Stimulated activated naive B cell treated with anti-CD40 and anti-IgM and Interleukin-4, amounts not matched to agents 10 μg/mL and 1 μg/mL and 100 μg/mL, for 72 hours (primary cell): ENCODE data around the gene SH3TC1.
A peak's percentile ranks its signal among the peaks of the same experiment; 100 is the strongest.

Experiments
- ATAC-seq, 2 donors: fragments of 150-1000 bp; cut with Tn5 transposase; replicated peaks; 2 replicates each; pipeline ENCODE4 v1.10.0; 2021; ENCODE audit warnings: moderate library complexity in 1 of 2
- DNase-seq: peaks from one replicate; pipeline ENCODE4 v3.0.0; 2021
- H3K27ac Mint-ChIP-seq: one replicate; pipeline ENCODE4 v1.8.0; 2022; ENCODE audit warnings: mild to moderate bottlenecking, mixed read lengths
- H3K27me3 Mint-ChIP-seq, 2 donors: one replicate each; pipeline ENCODE4 v1.8.0; 2022; ENCODE audit warnings: mixed read lengths in 2 of 2
- H3K36me3 Mint-ChIP-seq, 2 donors: one replicate each; pipeline ENCODE4 v1.8.0; 2022; ENCODE audit warnings: mixed read lengths in 2 of 2, mild to moderate bottlenecking in 1 of 2
- H3K4me1 Mint-ChIP-seq, 2 donors: one replicate each; pipeline ENCODE4 v1.8.0; 2022; ENCODE audit warnings: mixed read lengths in 2 of 2, mild to moderate bottlenecking in 1 of 2
- H3K4me3 Mint-ChIP-seq, 2 donors: one replicate each; pipeline ENCODE4 v1.8.0; 2022; ENCODE audit warnings: mild to moderate bottlenecking in 2 of 2, mixed read lengths in 2 of 2, moderate library complexity in 1 of 2
- H3K9me3 Mint-ChIP-seq, 2 donors: one replicate each; pipeline ENCODE4 v1.8.0; 2022; ENCODE audit warnings: mixed read lengths in 2 of 2, mild to moderate bottlenecking in 1 of 2

The SH3TC1 gene

DNA sequence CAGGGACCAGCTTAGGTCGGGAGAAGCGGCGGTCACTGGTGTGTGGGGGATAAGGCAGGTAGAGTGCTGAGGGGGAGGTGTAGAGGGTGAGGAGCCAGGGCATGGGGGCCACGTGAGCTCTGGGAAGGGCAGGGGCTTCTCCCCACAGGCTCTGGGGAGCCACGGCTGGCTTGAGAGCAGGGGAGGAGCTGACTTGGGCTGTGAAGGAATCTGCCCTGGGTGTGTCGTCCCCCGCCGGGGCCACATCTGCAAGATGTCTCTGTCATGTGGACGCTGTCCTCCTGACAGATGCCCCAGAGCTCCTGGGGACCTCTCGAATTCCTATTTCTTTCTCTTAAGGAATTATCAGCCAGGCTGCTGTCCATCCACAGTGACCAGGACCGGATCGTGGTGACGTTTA is 15.0 kb downstream of the SH3TC1 start:
- H3K36me3 Mint-ChIP-seq: peaks cover 40 to 54% of the 10 kb centered on the region in 2 donors
- peaks cover 4 to 6% of the 10 kb centered on the region in 2 donors for H3K4me1 Mint-ChIP-seq
- H3K27ac Mint-ChIP-seq: no peak overlapping the region
- ATAC-seq: no peak
- H3K4me3 Mint-ChIP-seq: no peak overlapping the region
- DNase-seq: no peak
- H3K27me3 Mint-ChIP-seq: no peaks in the 10 kb centered on the region
- no peaks in the 10 kb centered on the region for H3K9me3 Mint-ChIP-seq

DNA sequence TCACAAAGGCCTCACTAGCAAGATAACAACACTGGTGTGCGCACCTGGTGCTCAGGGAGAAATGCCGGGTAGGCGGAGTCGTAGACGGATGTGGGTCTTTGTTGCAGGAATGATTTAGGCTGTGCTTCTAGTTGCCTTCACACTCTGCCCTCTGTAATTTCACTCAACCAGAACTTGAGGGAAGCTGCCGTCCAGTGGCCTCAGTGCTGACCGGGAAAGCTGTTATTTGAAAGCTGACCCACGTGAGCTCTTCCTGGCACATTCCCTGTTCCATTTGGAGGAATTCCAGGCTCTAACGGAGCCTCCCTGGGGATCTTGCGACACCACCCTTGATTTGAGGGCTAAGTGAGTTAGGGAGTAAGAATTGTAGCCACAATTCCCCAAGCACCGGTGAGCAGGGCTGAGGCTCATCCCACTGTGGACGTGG is 15.9 kb downstream of the SH3TC1 start:
- H3K27ac Mint-ChIP-seq: no peak overlapping the region
- no peak overlapping the region for H3K4me3 Mint-ChIP-seq

DNA sequence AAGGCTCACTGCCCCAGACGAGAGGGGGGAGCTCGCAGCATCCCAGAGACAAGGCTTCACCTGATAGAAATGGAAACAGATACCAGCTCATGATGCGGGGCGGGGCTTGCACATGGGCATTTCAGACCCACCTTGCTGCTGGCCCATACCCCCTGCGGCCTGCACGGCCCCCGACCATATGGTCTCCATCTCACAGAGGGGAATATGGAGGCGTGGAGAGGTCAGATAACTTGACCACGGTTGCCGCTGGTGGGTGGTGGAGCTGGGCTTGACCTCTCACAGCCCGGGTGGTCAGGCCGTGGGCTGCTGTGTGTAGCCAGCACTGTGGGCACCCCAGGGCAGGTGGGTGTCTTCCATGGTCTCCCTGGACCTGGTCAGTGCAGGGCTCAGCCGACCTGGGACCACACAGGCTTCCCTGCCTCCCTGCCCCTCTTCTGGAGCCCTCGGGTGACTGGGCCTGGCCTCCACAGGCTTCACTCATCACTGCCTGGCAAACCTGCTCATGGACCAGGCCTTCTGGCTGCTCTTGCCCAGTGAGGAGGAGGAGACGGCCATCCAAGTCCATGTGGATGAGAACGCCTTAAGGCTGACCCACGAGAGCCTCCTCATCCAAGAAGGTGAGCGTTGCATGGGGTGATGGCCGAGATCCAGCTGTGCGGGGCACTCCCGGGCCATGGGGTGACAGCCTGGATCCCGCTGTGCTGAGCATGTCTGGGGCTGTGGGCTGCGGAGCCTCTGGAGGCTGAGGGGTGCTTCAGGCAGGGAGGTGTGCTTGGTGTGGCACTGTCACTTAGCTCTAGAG is 16.8 kb downstream of the SH3TC1 start:
- ATAC-seq (no peak), DNase-seq (no peak)
- no peaks in the 10 kb centered on the region for H3K9me3 Mint-ChIP-seq
- H3K4me1 Mint-ChIP-seq: peaks cover 8 to 11% of the 10 kb centered on the region in 2 donors
- H3K36me3 Mint-ChIP-seq: peaks cover 48 to 62% of the 10 kb centered on the region in 2 donors
- no peak overlapping the region for H3K4me3 Mint-ChIP-seq
- no peak overlapping the region for H3K27ac Mint-ChIP-seq
- no peaks in the 10 kb centered on the region for H3K27me3 Mint-ChIP-seq

More for the DNA sequence above, 15.9 kb downstream of the SH3TC1 start:
- Mint-ChIP-seq H3K27me3 (no peaks in the 10 kb centered on the region), H3K4me1 (peaks cover under 1 to 4% of the 10 kb centered on the region in 2 donors), H3K36me3 (peaks cover 40 to 54% of the 10 kb centered on the region in 2 donors), H3K9me3 (no peaks in the 10 kb centered on the region)
- no peak for DNase-seq
- ATAC-seq: no peak

DNA sequence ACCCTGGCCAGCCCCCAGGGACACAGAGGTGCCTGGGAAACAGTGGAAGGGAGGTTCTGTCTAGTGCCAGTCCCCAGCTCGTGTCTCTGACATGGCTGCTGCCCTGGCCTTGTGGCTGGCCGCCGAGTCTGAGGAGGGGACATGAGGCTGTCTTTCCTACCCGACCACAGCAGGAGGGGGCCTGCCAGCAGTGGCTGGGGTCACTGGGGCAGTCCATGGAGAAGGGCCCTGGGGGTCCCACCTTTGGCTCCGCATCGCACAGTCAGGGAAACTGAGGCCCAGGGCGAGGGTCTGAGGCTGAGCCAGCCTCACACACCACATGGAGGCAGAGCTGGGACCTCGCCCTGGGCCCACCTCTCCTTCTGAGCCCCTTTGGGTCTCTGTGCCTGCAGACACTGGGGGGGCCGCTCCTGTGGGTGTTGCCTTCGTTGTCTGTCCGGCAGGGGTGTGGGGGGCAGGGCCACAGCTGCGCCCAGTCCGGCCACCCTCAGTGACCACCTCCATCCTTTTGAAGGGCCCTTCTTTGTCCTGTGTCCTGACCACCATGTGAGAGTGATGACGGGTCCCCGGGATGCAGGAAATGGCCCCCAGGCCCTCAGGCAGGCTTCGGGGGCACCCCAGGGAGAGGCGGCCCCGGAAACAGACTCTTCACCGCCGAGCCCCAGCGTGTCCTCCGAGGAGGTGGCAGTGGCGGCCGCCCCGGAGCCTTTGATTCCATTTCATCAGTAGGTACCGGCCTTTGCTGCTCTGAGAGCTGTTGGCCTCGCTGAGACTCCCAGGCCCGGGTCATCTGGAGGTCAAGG is 17.6 kb downstream of the SH3TC1 start:
- no peak for ATAC-seq
- no peak for DNase-seq
- H3K27ac Mint-ChIP-seq: no peak overlapping the region
- H3K4me3 Mint-ChIP-seq: no peak overlapping the region
- H3K4me1 Mint-ChIP-seq: peaks cover 16 to 18% of the 10 kb centered on the region in 2 donors
- no peaks in the 10 kb centered on the region for H3K27me3 Mint-ChIP-seq
- peaks cover 52 to 70% of the 10 kb centered on the region in 2 donors for H3K36me3 Mint-ChIP-seq
- H3K9me3 Mint-ChIP-seq: no peaks in the 10 kb centered on the region

- Mint-ChIP-seq H3K4me1 (peaks cover 20 to 21% of the 10 kb centered on the region in 2 donors), H3K27me3 (no peaks in the 10 kb centered on the region), H3K36me3 (peaks cover 51 to 75% of the 10 kb centered on the region in 2 donors), H3K4me3 (no peak overlapping the region), H3K9me3 (no peaks in the 10 kb centered on the region), H3K27ac (no peak overlapping the region)
- ATAC-seq (no peak), DNase-seq (no peak)
Observed at GRCh38 chr4:8217246-8217511, 18.1 kb downstream of the SH3TC1 start.

DNA sequence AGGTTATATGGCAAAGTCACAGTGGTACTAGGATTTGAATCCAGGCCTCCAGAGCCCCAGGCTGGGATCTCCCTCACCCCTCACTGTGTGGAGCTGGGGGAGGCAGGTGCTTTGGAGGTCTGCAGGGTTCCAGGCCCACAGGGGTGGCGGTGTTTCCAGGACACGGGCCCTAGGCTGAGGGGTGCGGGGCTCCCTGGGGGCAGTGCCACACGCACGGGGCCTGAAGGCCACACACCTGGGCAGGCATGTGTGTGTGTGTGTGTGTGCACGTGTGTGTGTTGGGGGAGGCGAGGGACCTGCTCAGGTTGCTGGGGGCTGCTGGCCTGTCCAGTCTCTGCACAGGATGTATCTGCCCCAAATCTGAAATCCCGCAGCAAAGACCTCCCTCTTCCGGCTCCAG is 18.8 kb downstream of the SH3TC1 start:
- DNase-seq (no peak), ATAC-seq (no peak)
- no peak overlapping the region for H3K4me3 Mint-ChIP-seq
- no peaks in the 10 kb centered on the region for H3K27me3 Mint-ChIP-seq
- H3K4me1 Mint-ChIP-seq: peaks cover 20 to 28% of the 10 kb centered on the region in 2 donors
- peaks cover 56 to 79% of the 10 kb centered on the region in 2 donors for H3K36me3 Mint-ChIP-seq
- H3K9me3 Mint-ChIP-seq: no peaks in the 10 kb centered on the region
- no peak overlapping the region for H3K27ac Mint-ChIP-seq

DNA sequence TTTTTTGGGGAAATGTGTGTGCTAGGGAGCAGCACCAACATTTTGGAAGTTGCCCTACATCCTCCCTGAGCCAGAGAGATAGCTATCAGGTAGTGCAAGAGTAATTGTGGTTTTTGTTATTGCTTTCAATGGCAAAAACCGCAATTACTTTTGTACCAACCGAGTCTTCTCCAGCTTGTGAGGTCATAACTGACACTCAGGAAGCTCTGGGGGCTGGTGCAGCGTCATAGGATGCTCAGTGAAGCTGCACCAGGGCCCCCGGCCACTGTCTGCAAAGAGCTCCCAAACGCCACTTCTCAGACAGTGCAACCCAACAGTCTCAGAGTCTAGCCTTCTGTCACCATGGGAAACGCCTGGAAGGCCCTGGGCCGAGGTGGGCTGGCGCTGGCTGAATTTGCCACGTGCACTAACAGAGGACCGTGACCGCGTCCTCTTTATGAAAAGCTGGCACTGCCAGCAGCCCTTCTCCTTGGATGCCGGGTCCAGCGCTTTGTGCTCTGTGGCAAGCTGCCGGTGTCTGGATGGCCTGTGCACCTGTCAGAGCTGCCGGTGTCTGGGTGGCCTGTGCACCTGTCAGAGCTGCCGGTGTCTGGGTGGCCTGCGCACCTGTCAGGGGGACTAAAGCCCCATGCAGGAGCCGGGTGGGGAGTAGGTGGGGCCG is 19.4 kb downstream of the SH3TC1 start:
- Mint-ChIP-seq H3K9me3 (no peaks in the 10 kb centered on the region), H3K36me3 (peaks cover 55 to 80% of the 10 kb centered on the region in 2 donors), H3K4me1 (peaks cover 20 to 29% of the 10 kb centered on the region in 2 donors), H3K4me3 (no peak overlapping the region), H3K27me3 (no peaks in the 10 kb centered on the region), H3K27ac (no peak overlapping the region)
- DNase-seq: no peak
- ATAC-seq: no peak

DNA sequence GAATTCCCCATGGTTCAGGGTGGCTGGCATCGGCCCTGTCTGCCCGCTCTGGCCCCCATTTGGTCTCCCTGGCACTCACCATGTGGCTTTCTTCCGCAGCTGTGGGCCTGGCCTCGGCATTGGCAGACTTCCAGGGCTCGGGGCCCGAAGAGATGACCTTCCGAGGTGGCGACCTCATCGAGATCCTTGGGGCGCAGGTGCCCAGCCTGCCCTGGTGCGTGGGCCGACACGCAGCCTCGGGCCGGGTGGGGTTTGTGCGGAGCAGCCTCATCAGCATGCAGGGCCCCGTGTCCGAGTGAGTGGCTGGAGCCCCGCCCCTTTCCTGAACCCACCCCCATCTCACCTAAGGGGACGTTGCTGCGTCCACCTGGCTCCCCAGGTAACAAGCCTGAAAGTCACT is 20.1 kb downstream of the SH3TC1 start:
- H3K36me3 Mint-ChIP-seq: peaks cover 57 to 80% of the 10 kb centered on the region in 2 donors
- H3K27ac Mint-ChIP-seq: peak overlapping the region; percentile 42
- H3K4me3 Mint-ChIP-seq: no peak overlapping the region
- no peaks in the 10 kb centered on the region for H3K9me3 Mint-ChIP-seq
- DNase-seq (no peak), ATAC-seq (no peak)
- no peaks in the 10 kb centered on the region for H3K27me3 Mint-ChIP-seq
- H3K4me1 Mint-ChIP-seq: peaks cover 23 to 29% of the 10 kb centered on the region in 2 donors

GRCh38 chr4:8220661-8221450 is 21.8 kb downstream of the SH3TC1 start:
- ATAC-seq (peak; percentile 3 to 16), DNase-seq (no peak)
- no peak overlapping the region for H3K27ac Mint-ChIP-seq
- no peak overlapping the region for H3K4me3 Mint-ChIP-seq
- H3K4me1 Mint-ChIP-seq: peaks cover 26 to 43% of the 10 kb centered on the region in 2 donors
- peaks cover 59 to 83% of the 10 kb centered on the region in 2 donors for H3K36me3 Mint-ChIP-seq
- H3K27me3 Mint-ChIP-seq: no peaks in the 10 kb centered on the region
- H3K9me3 Mint-ChIP-seq: no peaks in the 10 kb centered on the region

DNA sequence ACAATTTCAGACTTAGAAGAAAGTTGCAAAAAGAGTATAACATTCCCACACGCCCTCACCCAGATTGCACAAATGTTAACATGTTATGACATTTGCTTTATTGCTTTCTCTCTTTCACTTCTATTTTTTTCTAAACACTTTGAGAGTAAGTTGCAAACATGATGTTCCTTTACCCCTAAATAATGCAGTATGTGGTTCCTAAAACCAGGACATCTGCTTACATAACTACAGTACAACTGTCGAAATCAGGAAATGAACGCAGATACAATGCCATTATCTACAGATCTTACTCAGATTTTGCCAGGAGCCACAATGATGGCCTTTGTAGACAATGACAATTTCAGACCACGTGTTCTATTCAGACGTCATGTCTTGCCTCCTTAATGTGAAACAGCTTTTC is 22.4 kb downstream of the SH3TC1 start:
- peak overlapping the region in 1 of 2 donors; percentile 7 for H3K4me3 Mint-ChIP-seq
- peaks cover 26 to 44% of the 10 kb centered on the region in 2 donors for H3K4me1 Mint-ChIP-seq
- DNase-seq (no peak), ATAC-seq (peak; percentile 84 to 88)
- no peaks in the 10 kb centered on the region for H3K27me3 Mint-ChIP-seq
- no peaks in the 10 kb centered on the region for H3K9me3 Mint-ChIP-seq
- H3K27ac Mint-ChIP-seq: peak overlapping the region; percentile 75
- peaks cover 60 to 79% of the 10 kb centered on the region in 2 donors for H3K36me3 Mint-ChIP-seq

GRCh38 chr4:8221985-8222384 is 22.9 kb downstream of the SH3TC1 start:
- no peak for ATAC-seq
- H3K27ac Mint-ChIP-seq: no peak overlapping the region
- no peaks in the 10 kb centered on the region for H3K27me3 Mint-ChIP-seq
- H3K4me3 Mint-ChIP-seq: no peak overlapping the region
- peaks cover 63 to 84% of the 10 kb centered on the region in 2 donors for H3K36me3 Mint-ChIP-seq
- H3K9me3 Mint-ChIP-seq: no peaks in the 10 kb centered on the region
- no peak for DNase-seq
- peaks cover 28 to 49% of the 10 kb centered on the region in 2 donors for H3K4me1 Mint-ChIP-seq

GRCh38 chr4:8222609-8223388 is 23.7 kb downstream of the SH3TC1 start:
- Mint-ChIP-seq H3K27me3 (no peaks in the 10 kb centered on the region), H3K36me3 (peaks cover 61 to 79% of the 10 kb centered on the region in 2 donors), H3K4me1 (peaks cover 28 to 54% of the 10 kb centered on the region in 2 donors), H3K9me3 (no peaks in the 10 kb centered on the region), H3K27ac (peak overlapping the region; percentile 47), H3K4me3 (peak overlapping the region in 1 of 2 donors; percentile 22)
- ATAC-seq (no peak), DNase-seq (no peak)

DNA sequence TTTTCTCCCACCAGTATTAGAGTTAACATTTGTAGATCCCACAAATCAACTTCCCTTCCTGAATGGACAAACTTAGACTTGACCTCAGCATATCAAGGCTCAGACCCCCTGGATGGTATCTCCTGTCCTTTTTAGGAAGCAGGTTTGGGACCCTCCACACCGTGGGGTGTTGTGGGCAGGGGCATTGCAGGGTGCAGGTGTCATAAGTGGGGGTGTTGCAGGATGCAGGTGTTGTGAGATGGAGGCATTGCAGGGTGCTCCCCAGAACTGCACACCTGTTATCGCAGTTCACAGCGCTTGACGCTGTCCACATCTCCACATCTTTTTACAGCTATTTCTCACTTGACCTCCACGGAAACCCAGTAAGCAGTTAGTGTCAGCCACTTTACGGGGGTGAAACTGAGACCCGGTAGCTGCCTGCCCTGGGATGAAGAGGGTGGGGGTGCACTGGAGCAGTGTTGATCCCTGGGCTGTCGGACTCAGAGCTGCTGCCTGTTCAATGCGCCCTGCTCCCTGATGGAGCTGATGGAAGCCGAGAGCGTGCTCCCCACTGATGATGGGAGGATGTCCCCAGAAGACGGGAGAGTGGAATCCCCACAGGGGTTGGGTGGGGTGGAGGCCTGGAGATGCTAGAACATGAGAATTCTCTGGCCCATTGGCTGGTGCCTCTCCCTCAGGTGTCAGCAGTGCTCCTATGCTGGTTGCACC is 25.3 kb downstream of the SH3TC1 start:
- Mint-ChIP-seq H3K4me1 (peaks cover 39 to 71% of the 10 kb centered on the region in 2 donors), H3K36me3 (peaks cover 57 to 82% of the 10 kb centered on the region in 2 donors), H3K9me3 (no peaks in the 10 kb centered on the region), H3K4me3 (no peak overlapping the region), H3K27ac (no peak overlapping the region), H3K27me3 (no peaks in the 10 kb centered on the region)
- no peak for ATAC-seq
- DNase-seq: no peak
